SH-SY5Y (cell line): ENCODE results near the gene PCYT2.

Experiments used
- GATA2 ChIP-seq: IDR thresholded peaks from 2 replicates; pipeline ENCODE4 v1.6.1; 2011; ENCODE audit warnings: mild to moderate bottlenecking, low read depth, low read length
- GATA3 ChIP-seq: IDR thresholded peaks from 2 replicates; pipeline ENCODE4 v1.6.1; 2011; ENCODE audit warnings: low read depth, mild to moderate bottlenecking, low read length, moderate library complexity

PCYT2 gene

DNA sequence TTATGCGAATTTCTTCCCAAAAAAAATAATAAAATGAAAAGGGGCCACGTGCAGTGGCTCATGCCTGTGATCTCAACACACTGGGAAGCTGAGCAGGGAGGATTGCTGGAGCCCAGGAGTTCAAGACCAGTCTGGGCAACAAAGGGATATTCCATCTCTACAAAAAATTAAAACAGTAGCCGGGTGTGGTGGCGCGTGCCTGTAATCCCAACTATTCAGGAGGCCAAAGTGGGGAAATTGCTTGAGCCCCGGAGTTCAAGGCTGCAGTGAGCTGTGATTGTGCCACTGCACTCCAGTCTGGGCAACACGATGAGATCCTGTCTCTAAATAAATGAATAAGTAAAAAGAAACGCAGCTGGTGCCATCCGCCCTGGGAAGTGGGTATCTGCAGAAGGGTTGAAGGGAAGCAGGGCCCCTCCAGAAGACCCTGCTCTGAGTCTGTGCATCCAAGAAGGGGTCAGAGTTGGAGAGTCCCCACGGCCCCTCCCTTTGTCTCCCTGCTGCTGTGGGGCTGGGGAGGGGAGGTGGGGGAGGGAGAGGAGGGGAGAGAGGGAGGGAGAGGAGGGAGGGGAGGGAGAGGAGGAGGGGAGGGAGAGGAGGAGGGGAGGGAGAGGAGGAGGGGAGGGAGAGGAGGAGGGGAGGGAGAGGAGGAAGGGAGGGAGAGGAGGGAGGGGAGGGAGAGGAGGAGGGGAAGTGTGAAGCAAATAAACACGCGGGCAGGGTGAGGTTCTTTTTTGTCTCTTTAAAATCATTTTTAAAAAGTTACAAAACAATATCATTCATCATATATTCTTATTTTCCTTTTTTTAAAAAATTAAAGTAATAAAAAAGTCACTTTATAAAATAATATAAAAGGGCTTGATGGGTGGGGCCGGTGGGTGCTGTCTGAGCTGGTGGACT lies 40.8 kb upstream of the PCYT2 start:
- no peak for TF ChIP-seq GATA3
- TF ChIP-seq GATA2 = no peak

DNA sequence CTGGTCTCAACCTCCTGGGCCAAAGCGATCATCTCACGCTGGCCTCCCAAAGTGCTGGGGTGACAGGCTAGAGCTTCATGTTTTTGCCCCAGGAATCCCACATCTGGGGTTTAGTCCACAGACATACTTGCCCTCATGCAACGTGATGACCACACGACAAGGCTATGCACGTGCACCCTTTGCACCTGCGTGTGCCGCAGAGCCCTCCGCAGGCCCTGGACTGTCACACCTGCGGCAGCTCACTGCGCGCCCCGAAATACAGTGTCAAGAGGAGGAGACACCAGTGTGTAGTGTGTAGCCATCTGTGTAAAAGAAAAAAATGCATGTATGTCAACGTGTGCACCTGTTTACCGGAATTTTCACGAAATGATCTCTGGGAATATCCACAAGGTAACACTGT lies 39.3 kb upstream of the PCYT2 start:
- no peak for TF ChIP-seq GATA2
- no peak for TF ChIP-seq GATA3

GRCh38 chr17:81948635-81949378 lies 37.6 kb upstream of the PCYT2 start:
- TF ChIP-seq GATA3 (no peak), GATA2 (no peak)

DNA sequence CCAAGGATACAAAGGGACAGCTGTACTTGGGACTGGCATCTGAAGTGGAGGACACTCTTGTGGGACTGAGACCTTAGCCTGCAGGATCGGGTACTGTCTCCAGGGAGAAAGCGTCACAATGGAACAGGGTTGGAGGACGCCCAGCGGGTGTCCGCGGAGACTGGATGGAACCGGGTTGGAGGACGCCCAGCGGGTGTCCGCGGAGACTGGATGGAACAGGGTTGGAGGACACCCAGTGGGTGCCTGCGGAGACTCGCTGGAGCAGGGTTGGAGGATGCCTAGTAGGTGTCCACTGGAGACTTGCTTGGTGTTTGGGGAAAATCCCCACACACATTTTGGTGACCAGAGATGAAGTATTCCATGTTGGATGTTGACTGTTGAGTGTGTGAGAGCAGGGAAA lies 36.0 kb upstream of the PCYT2 start, which contains the start of gene MYADML2:
Gene MYADML2 (minus strand): TSS at position 45 of the 400 bp plus-strand sequence. CDS start 5,492 bp downstream, outside the sequence.
- no peak for TF ChIP-seq GATA3
- TF ChIP-seq GATA2 = no peak

- no peak for TF ChIP-seq GATA3
- TF ChIP-seq GATA2 = no peak
These were observed 33.7 kb upstream of the PCYT2 start for GRCh38 chr17:81944858-81945257.

DNA sequence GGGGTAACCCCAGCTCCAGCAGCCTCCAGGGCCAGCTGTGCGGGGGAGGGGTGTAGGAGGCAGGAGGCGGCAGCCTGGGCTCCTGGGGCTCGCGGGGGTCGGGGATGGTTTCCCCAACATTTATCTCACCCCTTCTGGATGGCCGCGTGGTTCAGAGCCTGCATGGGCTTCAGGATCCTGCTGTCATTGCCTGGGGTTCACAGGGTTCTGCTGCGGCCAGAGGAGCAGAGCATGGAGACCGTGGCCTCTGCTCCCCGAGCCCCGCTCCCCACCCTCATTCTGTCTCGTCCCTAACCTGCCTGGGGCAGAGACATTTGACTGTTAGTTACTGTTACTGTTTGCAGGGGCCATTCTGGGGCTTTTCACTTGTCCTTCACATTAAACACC lies 31.0 kb upstream of the PCYT2 start:
- TF ChIP-seq GATA3 (no peak), GATA2 (no peak)

GRCh38 chr17:81941484-81942166 lies 30.4 kb upstream of the PCYT2 start:
- no peak for TF ChIP-seq GATA2
- TF ChIP-seq GATA3 = no peak

GRCh38 chr17:81940538-81941483 lies 29.6 kb upstream of the PCYT2 start:
- TF ChIP-seq GATA3 (no peak), GATA2 (no peak)

DNA sequence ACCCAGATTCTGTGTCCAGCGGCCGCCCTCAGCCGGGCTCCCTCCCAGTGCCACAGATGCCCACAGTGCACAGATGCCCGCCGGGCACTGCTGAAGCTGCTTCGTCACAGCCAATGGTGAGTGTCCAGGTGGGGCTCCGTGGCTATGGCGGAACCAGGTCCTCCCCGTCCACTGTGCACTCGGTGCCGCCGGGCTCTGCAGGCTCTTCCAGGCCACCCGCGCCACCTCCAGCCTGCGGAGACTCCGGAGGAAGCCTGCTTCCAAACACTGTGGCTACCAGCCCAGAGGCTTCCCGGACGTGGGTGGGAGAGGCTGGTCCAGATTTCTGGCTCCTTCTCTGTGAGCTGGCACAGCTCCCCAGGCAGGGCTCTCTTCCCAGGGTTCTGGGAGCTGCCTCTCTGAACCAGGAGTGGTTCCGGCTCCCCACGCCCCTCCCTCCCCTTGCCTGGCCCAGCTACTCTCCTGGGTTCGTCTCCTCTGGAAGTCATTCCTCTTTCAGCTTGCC lies 28.7 kb upstream of the PCYT2 start:
- TF ChIP-seq GATA2 (no peak), GATA3 (no peak)

GRCh38 chr17:81939218-81939617 lies 28.0 kb upstream of the PCYT2 start:
- TF ChIP-seq GATA3 = no peak
- no peak for TF ChIP-seq GATA2

DNA sequence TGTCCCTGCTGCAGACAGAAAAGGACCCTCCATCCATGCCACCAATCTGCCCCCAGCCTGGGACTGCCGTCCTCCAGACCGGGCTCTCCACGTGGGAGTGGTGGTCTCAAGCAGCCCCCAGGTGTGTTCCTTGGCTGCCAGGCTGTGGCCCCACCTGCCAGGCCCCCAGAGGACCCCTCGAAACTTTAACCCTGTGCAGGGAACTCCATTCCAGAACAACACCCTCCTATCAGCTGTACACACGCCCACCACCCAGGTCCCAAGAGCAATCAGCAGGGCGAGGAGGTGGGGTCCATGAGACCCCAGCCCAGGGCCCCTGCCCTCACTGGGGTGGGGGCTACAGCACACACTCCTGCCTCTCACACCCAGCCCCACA lies 24.5 kb upstream of the PCYT2 start:
- TF ChIP-seq GATA3 (no peak), GATA2 (no peak)

GRCh38 chr17:81934850-81935708 lies 23.9 kb upstream of the PCYT2 start:
- TF ChIP-seq GATA3 (no peak), GATA2 (no peak)
